ENCODE data around the gene NAXD.
"Not testable (repeated sequence)": the region's sequence is repeated elsewhere in the genome, so short reads cannot be mapped to it uniquely, and the experiment has no call there.

DNA sequence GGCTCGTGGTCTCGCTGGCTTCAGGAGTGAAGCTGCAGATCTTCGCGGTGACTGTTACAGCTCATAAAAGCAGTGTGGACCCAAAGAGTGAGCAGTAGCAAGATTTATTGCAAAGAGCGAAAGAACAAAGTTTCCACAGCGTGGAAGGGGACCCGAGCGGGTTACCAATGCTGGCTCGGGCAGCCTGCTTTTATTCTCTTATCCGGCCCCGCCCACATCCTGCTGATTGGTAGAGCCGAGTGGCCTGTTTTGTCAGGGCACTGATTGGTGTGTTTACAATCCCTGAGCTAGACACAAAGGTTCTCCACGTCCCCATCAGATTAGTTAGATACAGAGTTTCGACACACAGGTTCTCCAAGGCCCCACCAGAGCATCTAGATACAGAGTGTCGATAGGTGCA, 16.9 kb downstream of the NAXD start:
- TF ChIP-seq CTCF, POLR2A, POLR2AphosphoS5 (IDR thresholded peaks at IDR 0.05): not testable (repeated sequence)

All from transverse colon (tissue), 4 donors.